K562 (cell line): ENCODE measurements around the gene POLRMT. TPM values are rescaled to one million over a fixed set of nuclear protein-coding genes. Genes with fewer than 3 reads are reported as not detected.

Source experiments
- ATAC-seq: fragments of 200-7000 bp; cut with Tn5 transposase; 3 replicates; pipeline ENCODE4 v1.9.1; 2020; ENCODE audit warnings: moderate library complexity
- BruUV-seq: library from RNA; stranded (reverse); fragments of 400-500 nt; replicated peaks from 2 replicates; lab custom pipeline; 2021; lab: Mats Ljungman, UMichigan
- CTCF ChIA-PET: fragments of 300-600 bp; formaldehyde crosslinking; extraction: SDS; loops from one replicate; lab custom pipeline; 2021; ENCODE audit warnings: low intra/inter-chr PET ratio; lab: Yijun Ruan, JAX
- POLR2A ChIA-PET: fragments of 300-600, 350-650 bp; sonication (Branson Sonifier 250); formaldehyde crosslinking; extraction: SDS; loops from one replicate; lab custom pipeline; 2021; ENCODE audit warnings: antibody characterized with exemption, inconsistent platforms; lab: Yijun Ruan, JAX
- DNase-seq, 4 experiments: peaks; one replicate each; pipeline versions ENCODE4 v3.0.0 to v3.0.0-alpha.2; 2011 to 2018; ENCODE audit warnings: low spot score in 3 of 4, mixed read lengths in 3 of 4; ENCODE audit errors: extremely low read depth in 1 of 4
- FAIRE-seq: peaks from 2 replicates; lab custom pipeline; 2011; peaks lifted over from hg19 to GRCh38; lab: Jason Lieb, UNC
- H2AFZ ChIP-seq: 2 replicates; pipeline ENCODE4 v1.6.0; 2011; ENCODE audit warnings: low read depth, low read length, control low read depth, inconsistent platforms
- H3K27ac ChIP-seq: fragments of 200-600 bp; 3 replicates; pipeline ENCODE4 v1.8.0; 2011; ENCODE audit warnings: low read depth, mild to moderate bottlenecking, control low read depth, inconsistent platforms, low read length, moderate library complexity, mixed read lengths; ENCODE audit errors: extremely low read depth
- H3K27me3 ChIP-seq, 2 experiments: fragments of 300-600 bp in 1 of 2; 2 replicates in 1 of 2; 3 replicates in 1 of 2; pipeline versions ENCODE4 v1.6.0 to v1.8.0; 2011; ENCODE audit warnings: inconsistent platforms in 2 of 2, low read length in 2 of 2, mild to moderate bottlenecking in 1 of 2, mixed read lengths in 1 of 2, moderate library complexity in 1 of 2; ENCODE audit not compliant: control insufficient read depth in 2 of 2, insufficient read depth in 2 of 2
- H3K36me3 ChIP-seq: fragments of 300-600 bp; 3 replicates; pipeline ENCODE4 v1.8.0; 2011; ENCODE audit warnings: mild to moderate bottlenecking, low read length, inconsistent platforms; ENCODE audit not compliant: control insufficient read depth, insufficient read depth
- H3K4me1 ChIP-seq, 2 experiments: fragments of 200-600 bp in 1 of 2; replicated peaks in 1 of 2; 2 replicates in 1 of 2; 3 replicates in 1 of 2; pipeline versions ENCODE4 v1.5.1 to v1.8.0; 2011; ENCODE audit warnings: inconsistent platforms in 2 of 2, low read length in 2 of 2, mild to moderate bottlenecking in 1 of 2, mixed read lengths in 1 of 2, moderate library complexity in 1 of 2; ENCODE audit not compliant: control insufficient read depth in 2 of 2, insufficient read depth in 2 of 2
- H3K4me2 ChIP-seq: 2 replicates; pipeline ENCODE4 v1.6.1; 2011; ENCODE audit warnings: low read length, control low read depth, inconsistent platforms, mixed read lengths; ENCODE audit not compliant: insufficient read depth
- H3K4me3 ChIP-seq: fragments of 200-600 bp; sonication (generic), shearing (Covaris generic); 2 replicates; pipeline ENCODE4 v1.5.1; 2016; ENCODE audit warnings: control low read depth, inconsistent platforms
- H3K79me2 ChIP-seq: fragments of 200-600 bp; 3 replicates; pipeline ENCODE4 v1.8.0; 2011; ENCODE audit warnings: low read length, inconsistent platforms; ENCODE audit not compliant: control insufficient read depth, insufficient read depth
- H3K9ac ChIP-seq, 2 experiments: 2 replicates each; pipeline versions ENCODE4 v1.6.0 to v1.6.1; 2011; ENCODE audit warnings: low read depth in 2 of 2, low read length in 2 of 2, control low read depth in 1 of 2, inconsistent platforms in 1 of 2, mild to moderate bottlenecking in 1 of 2, mixed read lengths in 1 of 2; ENCODE audit not compliant: insufficient read depth in 1 of 2
- H3K9me1 ChIP-seq: one replicate; pipeline ENCODE4 v1.6.0; 2011; ENCODE audit warnings: inconsistent platforms, mild to moderate bottlenecking, low read length, moderate library complexity; ENCODE audit not compliant: control insufficient read depth, insufficient read depth
- H3K9me3 ChIP-seq: replicated peaks from 2 replicates; pipeline ENCODE4 v1.5.1; 2011; ENCODE audit warnings: low read depth, low read length, inconsistent platforms; ENCODE audit not compliant: control insufficient read depth, insufficient read depth
- H4K20me1 ChIP-seq: replicated peaks from 2 replicates; pipeline ENCODE4 v1.6.1; 2011; ENCODE audit warnings: low read length, inconsistent platforms, mixed read lengths; ENCODE audit not compliant: control insufficient read depth, insufficient read depth
- BDP1 ChIP-seq: IDR thresholded peaks from 3 replicates; pipeline ENCODE4 v1.6.1; 2011; ENCODE audit not compliant: insufficient read length, insufficient read depth
- DMBX1 ChIP-seq: fragments of 250-450 bp; sonication (Bioruptor Pico); IDR thresholded peaks from 2 replicates; pipeline ENCODE4 v1.8.0; 2022; ENCODE audit warnings: inconsistent platforms, mild to moderate bottlenecking, moderate library complexity, borderline replicate concordance
- EHMT2 ChIP-seq: fragments of 450-650 bp; IDR thresholded peaks from 2 replicates; pipeline ENCODE4 v1.6.1; 2018; ENCODE audit warnings: antibody characterized with exemption
- FOXP1 ChIP-seq: sonication (generic); formaldehyde crosslinking; IDR thresholded peaks from 2 replicates; pipeline ENCODE4 v1.8.0; 2022; ENCODE audit warnings: mild to moderate bottlenecking, missing genetic modification reagents
- GATA2 ChIP-seq: sonication (generic); formaldehyde crosslinking; IDR thresholded peaks from 2 replicates; pipeline ENCODE4 v1.4.0; 2020; ENCODE audit warnings: mild to moderate bottlenecking, missing genetic modification reagents
- HDGF ChIP-seq: fragments of 450-650 bp; IDR thresholded peaks from 2 replicates; pipeline ENCODE4 v1.6.1; 2016
- KDM5B ChIP-seq: fragments of 200-600 bp; sonication (generic); IDR thresholded peaks from 2 replicates; pipeline ENCODE4 v1.6.1; 2012; ENCODE audit warnings: low read depth, mild to moderate bottlenecking, moderate library complexity, low read length, control low read depth, inconsistent platforms; ENCODE audit not compliant: insufficient replicate concordance
- MBD2 ChIP-seq: sonication (generic); IDR thresholded peaks from 2 replicates; pipeline ENCODE4 v1.6.1; 2016; ENCODE audit warnings: low read depth, borderline replicate concordance
- MCM3 ChIP-seq: fragments of 450-650 bp; IDR thresholded peaks from 2 replicates; pipeline ENCODE4 v1.6.1; 2016
- MXI1 ChIP-seq: IDR thresholded peaks from 2 replicates; pipeline ENCODE4 v1.6.1; 2011; ENCODE audit warnings: low read depth, mild to moderate bottlenecking, improper control_type of control experiment, low read length
- NEUROD1 ChIP-seq: fragments of 150-350 bp; IDR thresholded peaks from 2 replicates; pipeline ENCODE4 v1.6.1; 2014; ENCODE audit warnings: borderline replicate concordance, low read length, low read depth; ENCODE audit not compliant: partially characterized antibody
- NFE2L1 ChIP-seq: fragments of 450-650 bp; IDR thresholded peaks from 2 replicates; pipeline ENCODE4 v1.6.1; 2016; ENCODE audit warnings: missing genetic modification characterization, low read depth, mild to moderate bottlenecking, missing compliant biosample characterization, moderate library complexity, borderline replicate concordance
- NFIC ChIP-seq: fragments of 450-650 bp; IDR thresholded peaks from 2 replicates; pipeline ENCODE4 v1.6.1; 2017; ENCODE audit warnings: mild to moderate bottlenecking, inconsistent platforms
- NR4A1 ChIP-seq, 2 experiments: fragments of 250-450 bp in 1 of 2; fragments of 450-650 bp in 1 of 2; sonication (Bioruptor Pico) in 1 of 2; IDR thresholded peaks; 2 replicates each; pipeline versions ENCODE4 v1.4.0 to v1.6.1; 2016 to 2020; ENCODE audit warnings: mild to moderate bottlenecking in 2 of 2, missing compliant biosample characterization in 1 of 2, missing genetic modification characterization in 1 of 2, moderate library complexity in 1 of 2
- POLR2B ChIP-seq: fragments of 450-650 bp; IDR thresholded peaks from 2 replicates; pipeline ENCODE4 v1.6.1; 2018; ENCODE audit warnings: low read depth; ENCODE audit not compliant: partially characterized antibody
- RBM22 ChIP-seq: fragments of 200-400 bp; formaldehyde crosslinking; IDR thresholded peaks from 2 replicates; pipeline ENCODE4 v1.6.1; 2018; ENCODE audit warnings: low read length, low read depth; ENCODE audit not compliant: poor library complexity, severe bottlenecking
- SMAD1 ChIP-seq: fragments of 150-350 bp; IDR thresholded peaks from 2 replicates; pipeline ENCODE4 v1.6.1; 2014; ENCODE audit warnings: low read length, low read depth; ENCODE audit not compliant: partially characterized antibody
- SMARCA4 ChIP-seq: fragments of 450-650 bp; IDR thresholded peaks from 2 replicates; pipeline ENCODE4 v1.6.1; 2016
- SNRNP70 ChIP-seq: fragments of 200-400 bp; formaldehyde crosslinking; optimal IDR thresholded peaks from 2 replicates; pipeline ENCODE3; 2017; ENCODE audit warnings: low read depth, low read length
- TCF7L2 ChIP-seq: fragments of 150-350 bp; IDR thresholded peaks from 2 replicates; pipeline ENCODE4 v1.6.1; 2016; ENCODE audit warnings: low read depth, mild to moderate bottlenecking, low read length, moderate library complexity
- ZBTB8A ChIP-seq: fragments of 450-650 bp; IDR thresholded peaks from 2 replicates; pipeline ENCODE4 v1.6.1; 2018; ENCODE audit warnings: mild to moderate bottlenecking, moderate library complexity; ENCODE audit not compliant: partially characterized antibody
- ZNF121 ChIP-seq: sonication (generic); formaldehyde crosslinking; conservative IDR thresholded peaks from 2 replicates; pipeline ENCODE4 v1.8.0; 2022; ENCODE audit warnings: missing genetic modification reagents
- ZNF146 ChIP-seq: IDR thresholded peaks from one replicate; pipeline ENCODE4 v1.6.1; 2018; ENCODE audit warnings: missing compliant biosample characterization; ENCODE audit not compliant: unreplicated experiment
- ZNF165 ChIP-seq: fragments of 250-450 bp; sonication (Bioruptor Pico); IDR thresholded peaks from 2 replicates; pipeline ENCODE4 v1.4.0; 2020; ENCODE audit warnings: borderline replicate concordance
- ZNF24 ChIP-seq: fragments of 450-650 bp; IDR thresholded peaks from 2 replicates; pipeline ENCODE4 v1.6.1; 2016
- ZNF41 ChIP-seq: fragments of 250-450 bp; sonication (Bioruptor Pico); conservative IDR thresholded peaks from 2 replicates; pipeline ENCODE4 v1.4.0; 2020; ENCODE audit warnings: mild to moderate bottlenecking
- ZNF830 ChIP-seq: fragments of 250-450 bp; sonication (Bioruptor Pico); IDR thresholded peaks from 2 replicates; pipeline ENCODE4 v1.5.0; 2021; ENCODE audit warnings: mild to moderate bottlenecking
- WGBS: fragments of 100-300 bp; shearing (Covaris generic); methylation state at CpG from one replicate; pipeline ENCODE4 v1.1.6; 2016; ENCODE audit warnings: low coverage, mixed read lengths; ENCODE audit not compliant: insufficient coverage; ENCODE audit errors: missing lambda C conversion rate; 5-methylcytosine and 5-hydroxymethylcytosine counted together
- in situ Hi-C: fragments of 300-500 bp; cut with MboI; formaldehyde crosslinking; loops from 4 replicates; pipeline ENCODE4 v1.15.0; 2018; ENCODE audit warnings: inconsistent platforms, mixed read lengths
- intact Hi-C: fragments of 100-400 bp; cut with micrococcal nuclease; formaldehyde crosslinking; loops from 2 replicates; pipeline ENCODE4 v1.14.2; 2022
- polyA plus RNA-seq, 8 experiments: library from polyadenylated mRNA; depleted of rRNA in 4 of 8; stranded (reverse) in 5 of 8; unstranded in 3 of 8; fragments of >200 nt; fragmentation: Nextera tagmentation in 2 of 8; fragmentation: Illumina TruSeq in 1 of 8; extraction: Ambion mirVana in 2 of 8; extraction: Trizol in 1 of 8; gene quantifications; 2 replicates each; pipeline versions ENCODE4 v1.2.1 to v1.2.3, GENCODE V29; 2011 to 2014; ENCODE audit warnings: inconsistent platforms in 1 of 8, missing spikeins in 1 of 8
- total RNA-seq, 7 experiments: library from RNA; depleted of rRNA in 6 of 7; stranded (reverse); fragments of >200 nt in 6 of 7; fragmentation: Illumina TruSeq in 2 of 7; extraction: Trizol in 2 of 7; gene quantifications; 2 replicates each; pipeline versions ENCODE4 v1.2.1 to v1.2.3, GENCODE V29; 2011 to 2021; ENCODE audit warnings: low replicate concordance in 1 of 7

POLRMT gene
- total and polyA plus RNA-seq, 9 of the 15 experiments (the other 6 are each of a cell fraction or from before 2014, with no cell fraction given), result 30.3 to 144 (median 68.0) TPM

GRCh38 chr19:572140-572742 lies 61.1 kb downstream of the POLRMT start, which contains the start of gene BSG:
TSS of gene BSG (plus strand) at chr19:572596. CDS start at chr19:572635, 39 bp downstream.
- intact Hi-C loops, result no loop called here
- peaks cover 52% of the 10 kb centered on the region for H3K79me2 ChIP-seq
- TF ChIP-seq ZBTB8A (no peak), SNRNP70 (no peak), TCF7L2 (no peak), POLR2B (peak; percentile 90), ZNF830 (CRISPR knock-in tag) (no peak), GATA2 (CRISPR knock-in tag) (peak; percentile 87), HDGF (no peak), MCM3 (no peak), FOXP1 (CRISPR knock-in tag) (no peak), MXI1 (peak; percentile 81), EHMT2 (no peak), NEUROD1 (no peak), KDM5B (peak; percentile 96), NFIC (no peak), ZNF41 (CRISPR knock-in tag) (no peak), NFE2L1 (no peak), SMAD1 (peak; percentile 34), NR4A1 (CRISPR knock-in tag; IDR thresholded peaks at IDR 0.05) (no peak), NR4A1 (tag; IDR thresholded peaks at IDR 0.05) (peak; percentile 65; the same call in 1 of the 2 replicates), ZNF165 (CRISPR knock-in tag) (no peak), BDP1 (no peak), DMBX1 (CRISPR knock-in tag) (peak; percentile 21; the same call in 1 of the 2 replicates), RBM22 (peak; percentile 76), ZNF24 (no peak), SMARCA4 (no peak), MBD2 (no peak; the same call in none of the 2 replicates), ZNF121 (no peak), ZNF146 (CRISPR knock-in tag) (no peak)

More at GRCh38 chr19:572140-572742, 61.1 kb downstream of the POLRMT start, which contains the start of gene BSG:
- Histone ChIP-seq H3K4me2 (peak within 1 kb of the TSS; percentile 92), H4K20me1 (peaks cover 39% of the 10 kb centered on the region), H3K27me3 (no peaks in the 10 kb centered on the region), H2AFZ (peak within 1 kb of the TSS; percentile 86), H3K36me3 (peaks cover 20% of the 10 kb centered on the region; the same call in 2 of the 3 replicates), H3K9me1 (peaks cover 15% of the 10 kb centered on the region), H3K4me3 (peak within 1 kb of the TSS; percentile 99), H3K9ac (peak within 1 kb of the TSS; percentile 89 to 99), H3K27ac (peak within 1 kb of the TSS; percentile 94), H3K4me1 (peaks cover 28 to 70% of the 10 kb centered on the region in 2 experiments), H3K9me3 (peaks cover 8% of the 10 kb centered on the region)
- BruUV-seq, result no TSS peak
- ChIA-PET POLR2A (interaction anchor here (0.5 to 2.2 kb wide), 7 partner anchors 12 to 229 kb away, joined by 3 to 13 read pairs (median 4); partner anchors contain the start of gene CDC34), CTCF (interaction anchor here (0.5 kb wide), 1 partner anchor 409 kb away, joined by 4 read pairs; no protein-coding TSS in a partner anchor)
- in situ Hi-C loops, result no loop called here
- 3% methylated on average over 44 of the region's 79 CpGs for WGBS
- peak; percentile 93 to 100 (median 96) for DNase-seq
- ATAC-seq, result peak; percentile 79
- peak; percentile 98 for FAIRE-seq
